GM21360 (cell line): Measurements from ENCODE around the gene SMIM14.
"Not testable (repeated sequence)": the region's sequence is repeated elsewhere in the genome, so short reads cannot be mapped to it uniquely, and the experiment has no call there.

ENCODE experiments used
- ATAC-seq: cut with Tn5 transposase; IDR thresholded peaks from one replicate; pipeline ENCODE4 v1.9.1; 2021; ENCODE audit warnings: mild to moderate bottlenecking, moderate library complexity; ENCODE audit not compliant: unreplicated experiment

SMIM14 gene

DNA sequence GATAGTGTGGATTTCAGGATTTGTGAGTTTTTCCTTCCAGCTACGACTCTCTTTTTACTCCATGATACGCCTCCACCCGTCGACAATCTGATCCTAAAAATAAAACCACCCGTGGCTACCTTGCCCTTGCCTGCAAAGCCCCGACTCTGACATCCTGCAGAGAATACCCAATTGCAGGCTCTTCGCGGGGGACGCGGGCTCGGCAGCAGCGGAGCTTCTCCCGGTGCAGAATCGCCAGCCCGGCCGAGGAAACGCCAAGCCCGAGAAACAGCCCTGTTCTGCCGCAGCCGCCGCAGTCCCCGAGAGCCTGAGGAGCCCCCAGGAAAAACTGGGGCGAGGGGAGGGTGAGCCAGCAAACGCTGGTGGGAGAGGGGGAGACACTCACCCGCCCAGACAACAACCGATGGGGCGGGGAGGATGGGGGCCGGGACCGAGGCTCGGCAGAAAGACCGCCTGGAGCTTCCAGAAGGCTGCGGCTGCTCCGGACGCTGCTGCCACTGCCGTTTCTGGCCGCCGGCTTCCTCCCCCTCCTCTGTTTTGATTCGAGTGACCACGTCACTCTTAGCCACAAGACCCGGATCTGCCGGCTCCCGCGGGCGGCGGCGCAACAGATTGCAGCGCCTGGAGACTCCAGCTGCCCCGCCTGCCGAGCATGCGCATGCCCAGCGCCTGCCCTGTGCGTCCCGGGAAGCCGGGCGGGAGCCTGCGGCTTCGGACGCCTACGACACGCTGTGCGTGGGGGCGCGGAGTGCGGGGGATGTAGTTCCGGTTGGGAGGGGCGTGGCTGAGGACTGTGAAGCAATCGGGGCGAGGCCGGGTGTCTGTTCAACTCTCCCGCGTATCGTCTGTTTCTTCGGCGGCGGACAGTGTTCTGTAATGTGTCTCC, at the start of gene SMIM14:
Gene SMIM14 (minus strand): TSS at position 512 of the 886 bp plus-strand sequence. CDS start 33,720 bp downstream, outside the sequence.
- peak; percentile 72 for ATAC-seq

DNA sequence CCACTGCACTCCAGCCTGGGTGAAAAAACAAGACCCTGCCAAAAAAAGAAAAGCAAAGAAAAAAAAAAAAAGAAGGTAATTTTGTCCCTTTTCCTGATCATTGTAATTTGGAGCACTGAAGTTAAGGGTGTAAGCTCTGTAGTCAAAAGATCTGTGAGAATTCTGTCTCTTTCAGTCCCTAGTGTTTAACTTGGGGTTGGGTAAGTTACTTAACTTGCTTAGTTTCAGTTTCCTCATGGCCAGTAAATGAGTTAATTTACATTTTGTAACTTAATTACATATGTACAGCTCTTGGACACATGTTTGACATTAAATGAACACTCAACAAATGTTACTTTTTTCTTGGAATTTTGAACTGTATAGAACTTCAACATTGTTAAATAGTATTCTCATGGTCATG, 48.3 kb upstream of the SMIM14 start:
- ATAC-seq = no peak

DNA sequence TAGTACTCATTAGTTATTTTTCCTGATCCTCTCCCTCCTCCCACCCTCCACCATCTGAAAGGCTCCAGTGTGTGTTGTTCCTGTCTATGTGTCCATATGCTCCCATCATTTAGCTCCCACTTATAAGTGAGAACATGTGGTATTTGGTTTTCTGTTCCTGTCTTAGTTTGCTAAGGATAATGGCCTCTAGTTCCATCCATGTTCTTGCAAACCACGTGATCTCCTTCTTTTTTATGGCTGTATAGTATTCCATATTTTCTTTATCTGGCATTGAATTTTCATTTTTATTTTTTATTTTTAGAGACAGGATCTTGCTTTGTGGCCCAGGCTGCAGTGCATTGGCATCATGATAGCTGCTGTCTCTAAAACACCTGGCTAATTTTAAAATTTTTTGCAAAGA, 47.3 kb upstream of the SMIM14 start:
- ATAC-seq = no peak

DNA sequence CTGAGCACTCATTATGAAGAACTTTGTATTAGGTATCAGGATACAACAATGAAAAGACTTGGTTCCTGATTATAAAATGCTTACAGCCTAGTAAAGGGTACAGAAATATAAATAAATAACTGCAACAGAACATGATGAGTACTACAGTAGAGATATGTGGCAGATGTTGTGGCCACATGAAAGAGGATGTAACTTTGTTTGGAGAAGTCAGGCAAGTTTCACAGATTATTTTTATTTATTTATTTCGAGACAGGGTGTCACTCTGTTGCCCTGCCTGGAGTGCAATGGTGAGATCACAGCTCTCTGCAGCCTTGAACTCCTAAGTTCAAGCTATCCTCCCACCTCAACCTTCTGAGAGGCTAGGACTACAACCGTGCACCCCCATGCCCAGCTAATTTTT, 43.5 kb upstream of the SMIM14 start:
- peak; percentile 70 for ATAC-seq

DNA sequence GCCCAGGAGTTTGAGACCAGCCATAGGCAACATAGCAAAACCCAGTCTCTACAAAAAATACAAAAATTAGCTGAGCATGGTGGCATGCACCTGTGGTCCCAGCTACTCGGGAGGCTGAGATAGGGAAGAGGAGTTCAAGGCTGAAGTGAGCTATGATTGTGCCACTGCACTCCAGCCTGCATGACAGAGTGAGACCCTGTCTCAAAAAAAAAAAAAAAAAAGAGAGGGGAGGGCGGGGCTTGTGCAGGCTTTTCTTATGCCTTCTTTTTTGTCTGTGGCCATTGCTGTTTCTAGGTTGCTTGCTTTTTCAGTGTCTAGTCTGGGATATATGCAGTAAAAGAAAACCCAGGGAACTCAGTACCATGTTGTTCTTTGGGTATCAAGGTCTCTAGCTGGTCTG, 42.3 kb upstream of the SMIM14 start:
- ATAC-seq = not testable (repeated sequence)

DNA sequence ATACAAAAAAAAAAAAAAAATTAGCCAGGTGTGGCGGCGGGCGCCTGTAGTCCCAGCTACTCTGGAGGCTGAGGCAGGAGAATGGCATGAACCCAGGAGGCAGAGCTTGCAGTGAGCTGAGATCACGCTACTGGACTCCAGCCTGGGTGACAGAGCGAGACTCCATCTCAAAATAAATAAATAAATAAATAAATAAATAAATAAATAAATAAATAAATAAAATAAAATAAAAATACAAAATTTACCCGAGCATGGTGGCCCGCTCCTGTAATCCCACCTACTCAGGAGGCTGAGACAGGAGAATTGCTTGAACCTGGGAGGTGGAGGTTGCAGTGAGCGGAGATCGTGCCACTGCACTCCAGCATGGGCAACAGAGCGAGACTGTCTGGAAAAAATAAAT, 37.0 kb upstream of the SMIM14 start:
- ATAC-seq = not testable (repeated sequence)

DNA sequence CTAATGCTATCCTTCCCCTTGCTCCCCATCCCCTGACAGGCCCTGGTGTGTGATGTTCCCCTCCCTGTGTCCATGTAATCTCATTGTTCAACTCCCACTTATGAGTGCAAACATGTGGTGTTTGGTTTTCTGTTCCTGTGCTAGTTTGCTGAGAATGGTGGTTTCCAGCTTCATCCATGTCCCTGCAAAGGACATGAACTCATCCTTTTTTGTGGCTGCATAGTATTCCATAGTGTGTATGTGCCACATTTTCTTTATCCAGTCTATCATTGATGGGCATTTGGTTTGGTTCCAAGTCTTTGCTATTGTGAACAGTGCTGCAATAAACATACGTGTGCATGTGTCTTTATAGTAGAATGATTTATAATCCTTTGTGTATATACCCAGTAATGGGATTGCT, 31.6 kb upstream of the SMIM14 start:
- not testable (repeated sequence) for ATAC-seq

DNA sequence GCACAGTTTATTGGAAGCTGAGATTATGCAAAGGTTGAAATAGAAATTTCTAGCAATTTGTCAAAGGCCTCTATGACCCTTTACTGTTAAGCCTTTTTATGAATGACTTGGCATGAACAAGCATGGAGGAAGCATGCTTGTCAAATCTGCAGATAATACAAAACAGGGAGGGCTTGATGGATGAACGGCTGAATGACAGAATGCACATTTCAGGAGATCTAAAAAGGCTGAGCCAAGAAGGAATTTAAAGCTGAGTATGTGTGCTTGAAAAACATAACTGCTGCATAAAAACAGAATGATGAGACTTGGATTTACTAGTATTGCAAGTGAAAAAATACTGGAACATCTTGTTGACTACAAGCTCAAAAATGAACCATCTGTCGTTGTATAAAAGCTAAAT, 30.2 kb upstream of the SMIM14 start:
- no peak for ATAC-seq

DNA sequence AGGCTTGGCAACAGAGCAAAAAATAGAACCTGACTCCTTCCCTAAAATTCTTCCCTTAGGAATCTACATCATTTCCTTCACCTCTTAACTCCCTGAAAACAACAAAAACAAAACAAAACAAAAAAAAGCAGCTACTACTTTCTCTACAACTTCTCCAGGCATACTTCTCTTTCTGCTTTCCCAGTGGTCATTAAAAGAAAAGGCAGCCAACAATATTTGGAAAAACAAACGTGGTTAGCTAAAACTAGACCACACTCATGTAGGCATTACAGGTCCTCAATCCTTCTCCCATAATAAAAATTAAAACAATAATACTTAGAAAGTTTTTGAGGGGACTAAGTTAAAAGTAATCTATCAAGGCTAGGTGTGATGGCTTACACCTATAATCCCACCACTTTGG, 29.0 kb upstream of the SMIM14 start:
- ATAC-seq = no peak

DNA sequence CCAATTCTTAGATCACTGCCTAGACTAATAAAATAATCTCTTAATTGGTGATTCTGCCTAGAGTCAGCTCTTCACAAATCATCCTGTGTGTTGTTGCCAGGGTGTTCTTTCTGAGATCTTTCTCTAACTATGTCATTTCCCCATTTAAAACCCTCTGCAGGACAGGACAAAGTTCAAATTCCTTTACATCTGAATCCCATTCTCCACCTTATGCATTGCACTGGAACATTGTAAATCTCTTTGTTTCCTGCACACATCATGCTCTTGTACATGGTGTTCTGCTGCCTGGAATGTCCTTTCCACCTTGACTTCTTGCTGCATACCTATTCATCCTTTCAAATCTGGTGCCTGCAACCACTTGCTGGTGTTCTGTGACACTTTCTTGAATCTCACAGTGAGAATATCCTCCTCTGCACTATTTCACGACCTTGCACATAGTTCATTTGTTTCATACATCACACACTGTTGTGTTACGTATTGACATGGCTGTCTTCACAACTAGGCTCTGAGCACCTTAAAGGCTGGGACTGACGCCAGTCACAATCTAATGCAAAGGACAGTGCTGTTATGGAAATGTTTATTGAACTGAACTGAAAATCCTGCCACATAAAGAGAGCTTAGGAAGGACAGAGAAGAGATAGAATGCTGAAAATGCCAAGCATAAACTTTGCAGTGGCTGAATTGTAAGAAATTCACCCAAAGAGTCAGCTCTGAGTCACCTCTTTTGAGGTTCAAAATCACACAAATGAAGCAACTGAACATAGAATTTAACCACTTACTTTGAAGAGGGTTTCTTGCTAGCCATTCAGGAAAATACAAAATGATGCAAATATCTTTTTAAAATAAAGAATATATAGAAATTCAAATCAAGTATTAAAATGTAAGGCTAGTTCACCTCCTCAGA, 26.4 kb upstream of the SMIM14 start:
- ATAC-seq = no peak

DNA sequence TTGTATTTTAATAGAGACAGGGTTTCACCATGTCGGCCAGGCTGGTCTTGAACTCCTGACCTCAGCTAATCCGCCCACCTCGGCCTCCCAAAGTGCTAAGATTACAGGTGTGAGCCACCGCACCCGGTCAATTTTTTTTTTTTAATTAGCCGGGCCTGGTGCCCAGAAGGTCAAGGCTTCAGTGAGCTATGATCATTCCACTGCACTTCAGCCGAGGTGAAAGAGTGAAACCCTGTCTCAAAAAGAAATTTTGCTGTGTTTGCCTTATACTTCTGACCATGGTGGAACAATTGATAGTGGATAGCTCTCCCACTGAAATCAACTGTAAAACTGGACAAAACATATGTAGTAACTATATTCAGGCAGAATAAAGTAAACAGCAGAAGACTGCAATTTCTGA, 24.0 kb upstream of the SMIM14 start:
- ATAC-seq = no peak

DNA sequence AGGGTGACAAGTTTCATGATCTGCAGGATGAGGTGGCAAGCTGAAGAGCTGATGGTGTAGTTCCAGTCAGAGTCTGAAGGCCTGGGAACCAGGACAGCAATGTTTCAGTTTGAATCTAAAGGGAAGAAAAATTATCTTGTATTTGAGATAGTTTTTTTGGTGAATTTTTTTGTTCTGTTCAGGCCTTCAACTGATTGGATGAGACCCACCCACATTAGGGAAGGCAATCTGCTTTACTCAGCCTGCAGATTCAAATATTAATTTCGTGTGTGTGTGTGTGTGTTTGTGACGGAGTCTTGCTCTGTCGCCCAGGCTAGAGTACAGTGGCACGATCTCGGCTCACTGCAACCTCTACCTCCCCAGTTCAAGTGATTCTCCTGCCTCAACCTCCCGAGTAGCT, 22.1 kb upstream of the SMIM14 start:
- ATAC-seq = no peak

DNA sequence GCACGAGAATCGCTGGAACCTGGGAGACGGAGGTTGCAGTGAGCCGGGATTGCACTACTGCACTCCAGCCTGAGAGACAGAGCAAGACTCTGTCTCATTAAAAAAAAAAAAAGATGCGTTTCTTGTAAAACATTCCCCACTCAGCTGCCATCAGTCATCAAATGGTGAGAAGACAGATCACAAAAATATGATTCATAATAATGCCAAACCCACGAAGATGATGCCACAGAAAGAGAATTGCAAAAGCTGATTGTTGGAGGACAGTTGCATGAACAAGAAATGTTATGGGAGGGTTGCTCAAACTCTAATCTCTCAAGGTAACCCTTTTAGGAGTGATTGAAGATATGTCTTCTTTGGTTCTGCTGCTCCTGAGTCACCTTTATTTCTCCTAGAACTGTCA, 21.4 kb upstream of the SMIM14 start:
- ATAC-seq = no peak

DNA sequence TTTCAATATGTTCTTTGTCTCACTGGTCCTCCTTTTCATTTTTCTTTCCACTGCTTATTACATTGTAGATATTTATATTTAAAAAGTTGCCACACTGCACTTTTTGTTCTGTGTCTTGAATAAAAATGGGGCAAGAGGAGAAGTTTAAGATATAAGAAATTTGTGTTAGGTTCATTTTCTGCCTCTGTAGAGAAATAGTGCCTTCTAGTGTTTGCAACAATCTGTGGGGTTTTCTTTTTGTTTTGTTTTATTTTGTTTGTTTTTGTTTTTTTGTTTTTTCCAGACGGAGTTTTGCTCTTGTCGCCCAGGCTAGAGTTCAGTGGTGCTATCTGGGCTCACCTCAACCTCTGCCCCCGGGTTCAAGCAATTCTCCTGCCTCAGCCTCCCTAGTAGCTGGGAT, 20.1 kb upstream of the SMIM14 start:
- no peak for ATAC-seq

DNA sequence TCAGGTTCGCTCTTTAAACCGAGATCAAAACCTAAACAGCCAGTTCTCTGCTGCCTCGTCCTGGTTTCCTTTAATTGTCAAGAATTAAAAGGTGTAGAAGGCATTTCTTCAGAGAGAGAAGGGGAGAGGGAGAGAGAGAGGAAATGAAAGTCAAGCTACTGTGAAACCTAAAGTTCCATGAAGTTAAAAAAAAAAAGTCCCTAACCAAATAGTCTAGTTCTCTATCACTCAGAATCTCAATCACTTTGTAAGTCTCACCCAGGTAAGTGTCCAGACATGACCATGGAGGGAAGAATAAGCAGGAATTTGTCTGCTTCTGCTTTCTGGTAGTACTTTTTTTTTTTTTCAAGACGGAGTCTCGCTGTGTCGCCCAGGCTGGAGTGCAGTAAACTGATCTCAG, 18.8 kb upstream of the SMIM14 start:
- ATAC-seq = peak; percentile 72

DNA sequence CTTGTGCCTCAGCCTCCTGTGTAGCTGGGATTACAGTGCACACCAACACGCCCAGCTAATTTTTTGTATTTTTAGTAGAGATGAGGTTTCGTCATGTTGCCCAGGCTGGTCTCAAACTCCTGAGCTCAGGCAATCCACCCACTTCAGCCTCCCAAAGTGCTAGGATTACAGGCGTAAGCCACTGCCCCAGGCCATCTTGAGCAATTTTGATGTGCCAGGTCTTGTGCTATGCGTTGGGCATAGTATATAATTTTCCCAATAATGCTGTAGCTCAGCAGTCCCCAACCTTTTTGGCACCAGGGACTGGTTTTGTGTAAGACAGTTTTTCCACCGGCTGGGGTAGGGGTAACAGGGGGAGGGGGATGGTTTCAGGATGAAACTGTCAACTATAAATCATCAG, 18.0 kb upstream of the SMIM14 start:
- not testable (repeated sequence) for ATAC-seq

DNA sequence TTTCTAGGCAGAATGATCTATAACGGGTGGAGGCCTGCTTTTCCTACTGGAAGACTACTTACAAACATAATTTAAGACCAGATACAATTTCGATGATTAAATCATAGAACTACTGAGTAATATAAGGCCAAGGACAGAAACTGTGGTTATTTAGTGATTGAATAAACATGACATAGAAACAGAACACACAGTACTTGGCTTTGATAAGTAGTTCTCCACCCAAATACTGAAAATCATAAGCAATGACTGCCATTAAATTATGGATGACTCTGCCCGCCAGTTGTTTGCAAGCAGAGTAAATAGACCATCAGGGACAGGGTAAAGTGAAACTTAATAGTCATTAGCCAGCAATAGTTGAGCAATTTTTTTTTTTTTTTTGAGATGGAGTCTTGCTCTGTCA, 17.2 kb upstream of the SMIM14 start:
- no peak for ATAC-seq

DNA sequence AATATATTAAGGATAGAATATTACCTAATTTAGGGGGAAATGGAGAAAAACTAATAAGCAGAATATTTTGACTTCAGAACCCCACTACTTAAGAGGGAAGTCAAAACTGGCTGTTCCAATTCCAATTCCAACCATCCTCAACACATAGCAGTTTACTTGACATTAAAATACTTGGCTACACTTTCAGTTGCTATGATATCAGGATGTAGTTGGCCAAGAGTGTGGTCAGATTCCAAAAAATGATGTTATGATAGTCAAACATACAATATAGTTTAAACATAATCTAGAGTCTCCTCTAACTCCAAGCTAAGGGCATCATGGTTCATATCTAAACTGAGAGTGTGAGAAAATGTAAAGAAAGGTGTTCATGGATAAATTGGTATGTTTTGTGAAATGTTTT, 16.5 kb upstream of the SMIM14 start:
- no peak for ATAC-seq

DNA sequence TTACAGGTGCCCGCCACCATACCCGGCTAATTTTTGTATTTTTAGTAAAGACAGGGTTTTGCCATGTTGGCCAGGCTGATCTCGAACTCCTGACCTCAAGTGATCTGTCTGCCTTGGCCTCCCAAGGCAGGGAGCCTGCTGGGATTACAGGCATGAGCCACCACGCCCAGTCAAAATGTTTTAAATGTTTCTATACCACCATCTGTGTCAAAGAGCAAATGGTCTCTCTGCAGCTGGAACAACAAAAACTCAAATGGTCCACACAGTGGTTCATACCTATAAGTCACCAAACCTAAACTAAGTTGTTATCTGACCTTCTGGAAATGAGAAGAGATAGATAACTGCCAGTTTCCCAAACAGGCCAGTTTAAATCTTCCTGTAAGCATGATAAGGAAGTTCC, 12.9 kb upstream of the SMIM14 start:
- not testable (repeated sequence) for ATAC-seq

DNA sequence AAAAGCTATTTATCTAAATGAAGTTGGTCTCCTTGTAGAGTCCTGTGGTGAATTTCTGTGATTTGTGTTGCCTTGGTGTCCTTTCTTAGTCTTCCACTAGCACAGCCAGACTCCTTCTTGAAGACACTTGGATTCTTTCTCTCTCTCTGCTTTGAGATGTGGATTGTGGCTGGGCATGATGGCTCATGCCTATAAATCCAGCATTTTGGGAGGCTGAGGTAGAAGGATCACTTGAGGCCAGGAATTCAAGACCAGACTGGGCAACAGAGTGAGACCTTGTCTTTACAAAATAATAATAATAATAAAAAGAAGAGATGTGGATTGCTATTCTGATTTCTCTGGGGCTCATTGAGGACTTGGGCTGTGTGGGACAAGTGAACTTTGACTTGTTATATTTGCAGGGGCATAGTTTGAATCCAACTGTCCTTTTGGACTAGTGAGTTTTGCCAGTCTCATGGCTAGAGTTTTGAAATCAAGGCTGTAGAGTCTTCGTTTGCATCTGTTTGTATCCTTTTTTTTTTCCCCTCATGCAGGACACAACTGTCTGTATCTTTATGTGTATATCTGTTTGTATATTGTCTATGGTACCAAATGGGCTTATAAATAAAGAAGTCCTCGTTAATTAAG, 11.1 kb upstream of the SMIM14 start:
- ATAC-seq = no peak

DNA sequence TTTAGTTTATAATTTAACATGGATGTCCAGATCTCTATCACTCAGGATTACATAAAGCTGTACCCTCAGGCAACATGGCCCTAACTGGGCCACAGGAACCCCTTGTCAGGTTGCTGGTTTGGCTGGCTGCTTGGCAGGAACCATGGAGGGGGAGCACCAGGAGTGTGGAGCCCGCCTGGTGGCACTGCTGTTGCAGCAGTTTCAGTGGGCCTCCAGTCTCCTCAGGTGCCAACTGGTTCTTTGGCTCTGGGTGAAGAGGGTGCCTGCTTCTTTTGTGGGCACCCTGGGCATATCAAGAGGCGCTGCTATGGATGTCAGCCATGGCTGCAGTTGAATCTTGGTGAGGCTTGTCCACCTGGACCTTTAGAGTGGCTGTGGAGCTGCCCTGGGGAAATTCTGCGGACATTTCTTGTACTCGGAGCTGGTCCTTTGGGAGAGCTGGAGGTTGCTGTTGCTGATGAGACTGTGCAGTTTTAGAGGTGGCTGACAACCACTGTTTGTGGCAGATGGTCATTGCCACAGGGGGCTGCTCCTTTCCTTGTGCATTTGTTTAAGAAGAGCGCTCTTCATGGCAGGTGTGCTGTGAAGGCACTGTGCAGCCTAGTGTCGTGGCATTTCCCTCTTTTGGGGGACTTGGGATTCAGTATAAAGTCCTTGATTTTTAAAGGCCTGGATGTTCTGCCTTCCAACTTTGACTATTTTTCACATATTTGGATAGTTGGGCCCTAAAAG, 10.3 kb upstream of the SMIM14 start:
- ATAC-seq = no peak
